IMR-90 (cell line): ENCODE measurements around the gene TTC24. TPM values are rescaled to one million over a fixed set of nuclear protein-coding genes. Genes with fewer than 3 reads are reported as not detected.

ENCODE experiments used
- ATAC-seq: fragments of 200-7000 bp; cut with Tn5 transposase; 2 replicates; pipeline ENCODE4 v1.9.1; 2020; ENCODE audit warnings: low read depth, mild to moderate bottlenecking, moderate library complexity
- BruUV-seq: library from RNA; stranded (reverse); fragments of 400-500 nt; replicated peaks from 2 replicates; lab custom pipeline; 2021; lab: Mats Ljungman, UMichigan
- CTCF ChIA-PET: fragments of 300-600 bp; formaldehyde crosslinking; extraction: SDS; loops from one replicate; lab custom pipeline; 2021; ENCODE audit warnings: antibody characterized with exemption; lab: Yijun Ruan, JAX
- POLR2A ChIA-PET: fragments of 300-600 bp; sonication (Branson Sonifier 250); formaldehyde crosslinking; loops from one replicate; lab custom pipeline; 2022; ENCODE audit warnings: antibody characterized with exemption; ENCODE audit not compliant: unreplicated experiment; lab: Charles Lee
- DNase-seq: peaks from one replicate; pipeline ENCODE4 v3.0.0; 2013
- H2AFZ ChIP-seq: replicated peaks from 2 replicates; pipeline ENCODE3; 2013; ENCODE audit warnings: low read length, mild to moderate bottlenecking; ENCODE audit not compliant: poor library complexity
- H2AK5ac ChIP-seq: 2 replicates; pipeline ENCODE4 v1.6.1; 2013; ENCODE audit warnings: low read depth, low read length, inconsistent platforms
- H2AK9ac ChIP-seq: replicated peaks from 2 replicates; pipeline ENCODE3; 2013; ENCODE audit warnings: mild to moderate bottlenecking, low read depth, low read length, moderate library complexity; ENCODE audit not compliant: poor library complexity
- H2BK120ac ChIP-seq: 2 replicates; pipeline ENCODE4 v1.6.1; 2013; ENCODE audit warnings: low read depth, low read length, inconsistent platforms
- H2BK15ac ChIP-seq: 3 replicates; pipeline ENCODE4 v1.6.1; 2013; ENCODE audit warnings: low read depth, low read length, inconsistent platforms
- H2BK20ac ChIP-seq: 2 replicates; pipeline ENCODE4 v1.6.1; 2013; ENCODE audit warnings: low read depth, mild to moderate bottlenecking, inconsistent platforms, low read length, moderate library complexity
- H2BK5ac ChIP-seq: 2 replicates; pipeline ENCODE4 v1.6.1; 2013; ENCODE audit warnings: mild to moderate bottlenecking, low read depth, low read length, inconsistent platforms; ENCODE audit not compliant: poor library complexity, severe bottlenecking
- H3K14ac ChIP-seq: replicated peaks from 2 replicates; pipeline ENCODE4 v1.6.1; 2013; ENCODE audit warnings: low read depth, low read length, inconsistent platforms
- H3K18ac ChIP-seq: 2 replicates; pipeline ENCODE4 v1.6.1; 2013; ENCODE audit warnings: low read depth, low read length, control low read depth
- H3K23ac ChIP-seq: 2 replicates; pipeline ENCODE4 v1.6.1; 2013; ENCODE audit warnings: low read depth, low read length, inconsistent platforms
- H3K27ac ChIP-seq: 2 replicates; pipeline ENCODE4 v1.5.1; 2013; ENCODE audit warnings: mild to moderate bottlenecking, control low read depth, low read length; ENCODE audit not compliant: insufficient read depth
- H3K27me3 ChIP-seq: 2 replicates; pipeline ENCODE4 v1.6.1; 2013; ENCODE audit warnings: low read length; ENCODE audit not compliant: control insufficient read depth, insufficient read depth
- H3K36me3 ChIP-seq: 2 replicates; pipeline ENCODE4 v1.6.1; 2013; ENCODE audit warnings: low read length, mixed read lengths; ENCODE audit not compliant: control insufficient read depth, insufficient read depth
- H3K4ac ChIP-seq: 2 replicates; pipeline ENCODE4 v1.6.1; 2013; ENCODE audit warnings: low read depth, low read length, inconsistent platforms
- H3K4me1 ChIP-seq: 2 replicates; pipeline ENCODE4 v1.6.1; 2013; ENCODE audit warnings: low read length, mixed read lengths; ENCODE audit not compliant: control insufficient read depth, insufficient read depth
- H3K4me2 ChIP-seq: 2 replicates; pipeline ENCODE4 v1.6.1; 2013; ENCODE audit warnings: low read depth, mild to moderate bottlenecking, control low read depth, low read length, moderate library complexity
- H3K4me3 ChIP-seq: 2 replicates; pipeline ENCODE4 v1.5.1; 2013; ENCODE audit warnings: low read depth, mild to moderate bottlenecking, control low read depth, low read length, moderate library complexity; ENCODE audit not compliant: insufficient read depth
- H3K56ac ChIP-seq: 2 replicates; pipeline ENCODE4 v1.6.1; 2013; ENCODE audit warnings: low read length, inconsistent platforms; ENCODE audit not compliant: insufficient read depth; ENCODE audit errors: extremely low read depth
- H3K79me1 ChIP-seq, 2 experiments: 2 replicates each; pipeline ENCODE4 v1.6.1; 2013; ENCODE audit warnings: low read length in 2 of 2, inconsistent platforms in 1 of 2, low read depth in 1 of 2
- H3K9ac ChIP-seq: 2 replicates; pipeline ENCODE4 v1.6.1; 2013; ENCODE audit warnings: low read depth, low read length, control low read depth
- H3K9me1 ChIP-seq: 2 replicates; pipeline ENCODE4 v1.6.1; 2013; ENCODE audit warnings: low read length, inconsistent platforms; ENCODE audit not compliant: insufficient read depth
- H3K9me3 ChIP-seq: 2 replicates; pipeline ENCODE4 v1.6.1; 2013; ENCODE audit warnings: low read length; ENCODE audit not compliant: control insufficient read depth, insufficient read depth
- H4K20me1 ChIP-seq: 2 replicates; pipeline ENCODE4 v1.6.1; 2013; ENCODE audit warnings: low read length, inconsistent platforms; ENCODE audit not compliant: insufficient read depth
- H4K5ac ChIP-seq: 2 replicates; pipeline ENCODE4 v1.6.1; 2013; ENCODE audit warnings: mild to moderate bottlenecking, low read depth, low read length, control low read depth
- H4K8ac ChIP-seq, 2 experiments: 2 replicates each; pipeline ENCODE4 v1.6.1; 2013; ENCODE audit warnings: low read depth in 2 of 2, low read length in 2 of 2, control low read depth in 1 of 2, inconsistent platforms in 1 of 2
- H4K91ac ChIP-seq: 2 replicates; pipeline ENCODE4 v1.6.1; 2013; ENCODE audit warnings: low read depth, low read length, inconsistent platforms; ENCODE audit not compliant: insufficient read depth
- CHD1 ChIP-seq: IDR thresholded peaks from 2 replicates; pipeline ENCODE4 v1.6.1; 2012; ENCODE audit warnings: low read depth, low read length, improper control_type of control experiment
- FOS ChIP-seq: fragments of 150-350 bp; IDR thresholded peaks from 2 replicates; pipeline ENCODE4 v1.6.1; 2016; ENCODE audit warnings: low read depth, low read length
- MAFK ChIP-seq: IDR thresholded peaks from 2 replicates; pipeline ENCODE4 v1.6.1; 2012; ENCODE audit warnings: low read depth, low read length, improper control_type of control experiment
- MAZ ChIP-seq: IDR thresholded peaks from 2 replicates; pipeline ENCODE4 v1.6.1; 2012; ENCODE audit warnings: low read depth, mild to moderate bottlenecking, low read length, improper control_type of control experiment, moderate library complexity, borderline replicate concordance
- MXI1 ChIP-seq: IDR thresholded peaks from 2 replicates; pipeline ENCODE4 v1.6.1; 2012; ENCODE audit warnings: low read depth, mild to moderate bottlenecking, low read length, moderate library complexity, borderline replicate concordance
- NFE2L2 ChIP-seq: fragments of 150-350 bp; IDR thresholded peaks from 2 replicates; pipeline ENCODE4 v1.6.1; 2016; ENCODE audit warnings: low read depth, mild to moderate bottlenecking, low read length
- POLR2A ChIP-seq: IDR thresholded peaks from 2 replicates; pipeline ENCODE4 v1.6.1; 2012; ENCODE audit warnings: mild to moderate bottlenecking, low read depth, low read length
- RFX5 ChIP-seq: IDR thresholded peaks from 2 replicates; pipeline ENCODE4 v1.8.0; 2012; ENCODE audit warnings: low read depth, mild to moderate bottlenecking, low read length, moderate library complexity
- WGBS, 2 experiments: methylation state at CpG; one replicate each; pipeline versions ENCODE4 v1.1.5 to v1.1.7; 2013; ENCODE audit warnings: missing lambda C conversion rate in 2 of 2; ENCODE audit not compliant: insufficient read length in 1 of 2; ENCODE audit errors: extremely low coverage in 2 of 2; 5-methylcytosine and 5-hydroxymethylcytosine counted together
- dilution Hi-C: fragments of 300-500 bp; cut with HindIII; formaldehyde crosslinking; loops from one replicate; pipeline ENCODE4 v1.14.3; 2018; ENCODE audit warnings: low sequenced_read_pairs; ENCODE audit not compliant: unreplicated experiment
- in situ Hi-C: fragments of 300-500 bp; cut with MboI; formaldehyde crosslinking; loops from 3 replicates; pipeline ENCODE4 v1.14.3; 2019; ENCODE audit warnings: low sequenced_read_pairs, inconsistent platforms, mixed read lengths
- intact Hi-C: fragments of 100-400 bp; cut with micrococcal nuclease; formaldehyde crosslinking; loops from 2 replicates; pipeline ENCODE4 v1.10.0; 2022
- polyA plus RNA-seq, 3 experiments: library from polyadenylated mRNA; depleted of rRNA; stranded (reverse); fragments of >200 nt; gene quantifications; 2 replicates each; pipeline ENCODE4 v1.2.3, GENCODE V29; 2012; ENCODE audit warnings: low replicate concordance in 1 of 3
- total RNA-seq: library from RNA; depleted of rRNA; stranded (reverse); fragments of >200 nt; gene quantifications from 2 replicates; pipeline ENCODE4 v1.2.3, GENCODE V29; 2012
- TF ChIP-seq, protein P1 (sequence below): fragments of 150-350 bp; IDR thresholded peaks from 2 replicates; pipeline ENCODE4 v1.6.1; 2016; ENCODE audit warnings: low read depth, mild to moderate bottlenecking, low read length, moderate library complexity, borderline replicate concordance

TTC24 gene
- total and polyA plus RNA-seq, 2 of the 4 experiments (the other 2 are of a cell fraction), result not detected

DNA sequence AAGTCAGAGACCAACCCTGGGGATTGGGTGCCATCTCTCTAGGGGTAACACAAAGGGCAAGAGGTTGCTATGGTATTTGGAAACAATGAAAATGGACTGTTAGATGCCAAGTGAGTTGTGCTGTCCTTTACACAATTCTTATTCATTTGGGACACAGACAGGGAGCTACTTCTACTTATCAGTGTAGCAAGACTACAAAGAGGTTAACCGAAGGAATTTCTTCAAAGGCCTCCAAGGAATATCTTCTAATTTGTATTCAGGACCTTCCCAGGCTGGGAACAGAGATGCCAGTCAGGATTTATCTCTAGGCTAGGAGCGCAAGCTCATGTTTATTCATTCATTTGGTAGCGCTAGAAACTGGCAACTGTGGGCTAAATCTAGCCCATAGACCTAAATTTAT is 14.7 kb downstream of the TTC24 start:
- Histone ChIP-seq H4K8ac (no peak overlapping the region), H4K91ac (no peak overlapping the region), H3K14ac (no peak overlapping the region), H2BK20ac (no peak overlapping the region), H2AK5ac (no peak overlapping the region), H2AK9ac (no peak overlapping the region), H3K27me3 (no peaks in the 10 kb centered on the region), H4K20me1 (no peaks in the 10 kb centered on the region), H3K18ac (no peak overlapping the region), H3K27ac (no peak overlapping the region), H3K56ac (no peak overlapping the region), H3K9me3 (no peaks in the 10 kb centered on the region), H3K9me1 (peaks cover 10% of the 10 kb centered on the region), H2AFZ (no peak overlapping the region), H3K4ac (no peak overlapping the region), H3K23ac (no peak overlapping the region), H2BK15ac (no peak overlapping the region), H3K4me2 (no peak overlapping the region), H3K4me3 (no peak overlapping the region), H2BK120ac (no peak overlapping the region), H3K9ac (no peak overlapping the region), H4K5ac (no peak overlapping the region), H2BK5ac (no peak overlapping the region), H3K79me1 (peaks cover 11 to 46% of the 10 kb centered on the region in 2 experiments), H3K4me1 (peaks cover 3% of the 10 kb centered on the region; the same call in 1 of the 2 replicates), H3K36me3 (peaks cover 33% of the 10 kb centered on the region)
- intact Hi-C loops, result loop anchor here (5.0 kb wide), 1 partner anchor 112 kb away; no protein-coding TSS in a partner anchor
- 94% methylated on average over 3 of the region's 3 CpGs; no CpG with 5 or more reads in 1 of the 2 experiments for WGBS, 2 experiments
- DNase-seq (no peak), ATAC-seq (no peak)
- ChIA-PET CTCF (no interaction called here), POLR2A (no interaction called here)
- BruUV-seq, result no TSS peak
- no peak for TF ChIP-seq FOS
- TF ChIP-seq POLR2A, result no peak
- no peak for TF ChIP-seq MXI1
- no peak for TF ChIP-seq NFE2L2
- TF ChIP-seq MAZ, result no peak
- TF ChIP-seq, protein P1, sequence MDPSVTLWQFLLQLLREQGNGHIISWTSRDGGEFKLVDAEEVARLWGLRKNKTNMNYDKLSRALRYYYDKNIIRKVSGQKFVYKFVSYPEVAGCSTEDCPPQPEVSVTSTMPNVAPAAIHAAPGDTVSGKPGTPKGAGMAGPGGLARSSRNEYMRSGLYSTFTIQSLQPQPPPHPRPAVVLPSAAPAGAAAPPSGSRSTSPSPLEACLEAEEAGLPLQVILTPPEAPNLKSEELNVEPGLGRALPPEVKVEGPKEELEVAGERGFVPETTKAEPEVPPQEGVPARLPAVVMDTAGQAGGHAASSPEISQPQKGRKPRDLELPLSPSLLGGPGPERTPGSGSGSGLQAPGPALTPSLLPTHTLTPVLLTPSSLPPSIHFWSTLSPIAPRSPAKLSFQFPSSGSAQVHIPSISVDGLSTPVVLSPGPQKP, result no peak
- no peak for TF ChIP-seq RFX5
- TF ChIP-seq MAFK, result no peak
- TF ChIP-seq CHD1, result no peak
- in situ Hi-C loops, result no loop called here
- dilution Hi-C loops, result no loop called here
